Vagina (tissue), 2 donors: ENCODE measurements around the gene SH2D1B. TPM values are rescaled to one million over a fixed set of nuclear protein-coding genes. Genes with fewer than 3 reads are reported as not detected.

Source experiments
- DNase-seq, 2 donors: peaks; one replicate each; pipeline ENCODE4 v3.0.0-alpha.2; 2017; ENCODE audit errors: extremely low spot score in 2 of 2
- H3K27ac ChIP-seq: fragments of 200-600 bp; sonication (generic); one replicate; pipeline ENCODE4 v1.5.1; 2019
- H3K27me3 ChIP-seq: fragments of 200-600 bp; sonication (generic); one replicate; pipeline ENCODE4 v1.5.1; 2019
- H3K36me3 ChIP-seq, 2 donors: fragments of 200-600 bp; sonication (generic); one replicate each; pipeline ENCODE4 v1.5.1; 2017 to 2019
- H3K4me1 ChIP-seq: fragments of 200-600 bp; sonication (generic); one replicate; pipeline ENCODE4 v1.5.1; 2019
- H3K4me3 ChIP-seq, 2 donors: fragments of 200-600 bp; sonication (generic); 1 replicate in 1 of 2; 2 replicates in 1 of 2; pipeline ENCODE4 v1.5.1; 2016 to 2019
- H3K9me3 ChIP-seq: fragments of 200-600 bp; sonication (generic); one replicate; pipeline ENCODE4 v1.5.1; 2019
- POLR2A ChIP-seq, 2 donors: fragments of 450-650 bp; IDR thresholded peaks; one replicate each; pipeline ENCODE4 v1.6.1; 2017; ENCODE audit warnings: antibody characterized with exemption in 2 of 2, mild to moderate bottlenecking in 2 of 2, moderate library complexity in 2 of 2
- POLR2AphosphoS5 ChIP-seq, 2 donors: sonication (generic); formaldehyde crosslinking; IDR thresholded peaks; one replicate each; pipeline ENCODE4 v1.9.0; 2017; ENCODE audit warnings: antibody characterized with exemption in 2 of 2, mild to moderate bottlenecking in 2 of 2, low read depth in 1 of 2; ENCODE audit not compliant: insufficient read depth in 1 of 2
- intact Hi-C: fragments of 100-400 bp; cut with DNase I; formaldehyde crosslinking; loops from one replicate; pipeline ENCODE4 v1.15.1; 2023
- total RNA-seq: library from RNA; depleted of rRNA; stranded (reverse); fragments of >200 nt; gene quantifications from one replicate; pipeline ENCODE4 v1.2.3, GENCODE V29; 2016
- TF ChIP-seq, protein P1 (sequence below), 3 experiments: fragments of 450-650 bp in 2 of 3; fragments of 200-600 bp in 1 of 3; sonication (generic) in 1 of 3; IDR thresholded peaks; one replicate each; pipeline ENCODE4 v1.5.1; 2017 to 2019; ENCODE audit warnings: antibody characterized with exemption in 3 of 3, mild to moderate bottlenecking in 2 of 3, moderate library complexity in 2 of 3

SH2D1B gene
- total RNA-seq, 1 donor from 2014 or later: not detected

DNA sequence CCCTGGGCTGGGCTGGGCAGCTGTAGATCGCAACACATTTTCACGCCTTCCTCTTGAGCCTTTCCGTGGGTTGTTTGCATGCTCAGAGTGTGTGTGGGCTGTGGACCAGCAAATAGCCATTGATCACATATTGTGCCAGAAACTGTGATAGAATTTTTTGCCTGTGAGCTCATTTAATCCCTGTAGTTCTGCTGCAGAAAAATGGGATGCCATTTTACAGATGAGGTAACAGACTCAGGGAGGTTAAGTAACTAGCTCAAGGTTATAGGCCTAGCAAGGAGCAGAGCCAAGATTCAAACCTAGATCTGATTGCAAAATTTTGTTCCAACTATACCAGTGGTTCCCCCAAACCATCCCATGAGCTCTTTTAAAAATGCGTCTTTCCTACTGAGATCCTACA is 45.8 kb downstream of the SH2D1B start:
- DNase-seq: no peak
- no peaks in the 10 kb centered on the region for H3K9me3 ChIP-seq
- intact Hi-C loops: no loop called here
- H3K27me3 ChIP-seq: no peaks in the 10 kb centered on the region
- H3K4me1 ChIP-seq: no peaks in the 10 kb centered on the region
- H3K36me3 ChIP-seq: no peaks in the 10 kb centered on the region
- no peak overlapping the region for H3K27ac ChIP-seq
- H3K4me3 ChIP-seq: no peak overlapping the region
- no peak for TF ChIP-seq POLR2A (IDR thresholded peaks at IDR 0.05)
- TF ChIP-seq POLR2AphosphoS5 (IDR thresholded peaks at IDR 0.05; ENCODE audit: insufficient read depth in 1 of 2, low read depth in 1 of 2): no peak
- TF ChIP-seq, protein P1, sequence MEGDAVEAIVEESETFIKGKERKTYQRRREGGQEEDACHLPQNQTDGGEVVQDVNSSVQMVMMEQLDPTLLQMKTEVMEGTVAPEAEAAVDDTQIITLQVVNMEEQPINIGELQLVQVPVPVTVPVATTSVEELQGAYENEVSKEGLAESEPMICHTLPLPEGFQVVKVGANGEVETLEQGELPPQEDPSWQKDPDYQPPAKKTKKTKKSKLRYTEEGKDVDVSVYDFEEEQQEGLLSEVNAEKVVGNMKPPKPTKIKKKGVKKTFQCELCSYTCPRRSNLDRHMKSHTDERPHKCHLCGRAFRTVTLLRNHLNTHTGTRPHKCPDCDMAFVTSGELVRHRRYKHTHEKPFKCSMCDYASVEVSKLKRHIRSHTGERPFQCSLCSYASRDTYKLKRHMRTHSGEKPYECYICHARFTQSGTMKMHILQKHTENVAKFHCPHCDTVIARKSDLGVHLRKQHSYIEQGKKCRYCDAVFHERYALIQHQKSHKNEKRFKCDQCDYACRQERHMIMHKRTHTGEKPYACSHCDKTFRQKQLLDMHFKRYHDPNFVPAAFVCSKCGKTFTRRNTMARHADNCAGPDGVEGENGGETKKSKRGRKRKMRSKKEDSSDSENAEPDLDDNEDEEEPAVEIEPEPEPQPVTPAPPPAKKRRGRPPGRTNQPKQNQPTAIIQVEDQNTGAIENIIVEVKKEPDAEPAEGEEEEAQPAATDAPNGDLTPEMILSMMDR (IDR thresholded peaks at IDR 0.05): no peak

GRCh38 chr1:162365284-162366020 is 46.5 kb downstream of the SH2D1B start:
- no peak for DNase-seq
- H3K4me1 ChIP-seq: no peaks in the 10 kb centered on the region
- TF ChIP-seq POLR2A (IDR thresholded peaks at IDR 0.05) (no peak), POLR2AphosphoS5 (IDR thresholded peaks at IDR 0.05; ENCODE audit: insufficient read depth in 1 of 2, low read depth in 1 of 2) (no peak)
- TF ChIP-seq, protein P1 (IDR thresholded peaks at IDR 0.05): no peak
- H3K27me3 ChIP-seq: no peaks in the 10 kb centered on the region
- H3K9me3 ChIP-seq: no peaks in the 10 kb centered on the region
- intact Hi-C loops: no loop called here
- no peak overlapping the region for H3K4me3 ChIP-seq
- H3K36me3 ChIP-seq: no peaks in the 10 kb centered on the region
- H3K27ac ChIP-seq: no peak overlapping the region

GRCh38 chr1:162364498-162364897 is 47.4 kb downstream of the SH2D1B start:
- Histone ChIP-seq H3K9me3 (no peaks in the 10 kb centered on the region), H3K4me1 (no peaks in the 10 kb centered on the region), H3K27me3 (no peaks in the 10 kb centered on the region), H3K36me3 (no peaks in the 10 kb centered on the region), H3K27ac (no peak overlapping the region), H3K4me3 (no peak overlapping the region)
- no peak for DNase-seq
- TF ChIP-seq POLR2A (IDR thresholded peaks at IDR 0.05) (no peak), POLR2AphosphoS5 (IDR thresholded peaks at IDR 0.05; ENCODE audit: insufficient read depth in 1 of 2, low read depth in 1 of 2) (no peak)
- TF ChIP-seq, protein P1 (IDR thresholded peaks at IDR 0.05): no peak
- intact Hi-C loops: no loop called here

- intact Hi-C loops: no loop called here
- DNase-seq: no peak
- Histone ChIP-seq H3K9me3 (no peaks in the 10 kb centered on the region), H3K4me1 (no peaks in the 10 kb centered on the region), H3K27me3 (no peaks in the 10 kb centered on the region), H3K36me3 (no peaks in the 10 kb centered on the region), H3K4me3 (no peak overlapping the region), H3K27ac (no peak overlapping the region)
- TF ChIP-seq POLR2A (IDR thresholded peaks at IDR 0.05) (no peak), POLR2AphosphoS5 (IDR thresholded peaks at IDR 0.05; ENCODE audit: insufficient read depth in 1 of 2, low read depth in 1 of 2) (no peak)
- TF ChIP-seq, protein P1 (IDR thresholded peaks at IDR 0.05): no peak
Observed at GRCh38 chr1:162363823-162364222, 48.1 kb downstream of the SH2D1B start.

DNA sequence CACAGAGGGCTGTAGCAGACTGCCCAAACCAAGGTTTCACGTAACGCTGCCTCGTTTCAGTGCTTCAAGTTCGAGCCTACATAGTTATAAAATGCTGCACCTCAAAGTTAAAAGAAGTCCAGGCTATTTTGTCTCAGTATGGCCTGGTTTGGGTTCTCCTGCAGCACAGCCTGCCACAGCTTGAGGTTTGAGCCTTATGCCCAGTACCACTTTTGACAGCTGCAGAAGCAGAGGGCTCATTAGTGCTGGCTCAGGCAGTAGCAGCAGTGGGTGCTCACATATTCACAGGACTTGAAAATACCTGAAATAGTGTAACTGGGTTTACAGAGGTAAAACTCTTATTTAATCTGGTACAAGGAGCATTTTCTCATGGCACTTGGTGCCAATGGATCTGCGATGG is 50.6 kb downstream of the SH2D1B start:
- TF ChIP-seq, protein P1 (IDR thresholded peaks at IDR 0.05): no peak
- TF ChIP-seq POLR2A (IDR thresholded peaks at IDR 0.05) (no peak), POLR2AphosphoS5 (IDR thresholded peaks at IDR 0.05; ENCODE audit: insufficient read depth in 1 of 2, low read depth in 1 of 2) (no peak)
- no peak overlapping the region for H3K4me3 ChIP-seq
- no peaks in the 10 kb centered on the region for H3K9me3 ChIP-seq
- no peak for DNase-seq
- intact Hi-C loops: no loop called here
- no peaks in the 10 kb centered on the region for H3K4me1 ChIP-seq
- H3K36me3 ChIP-seq: no peaks in the 10 kb centered on the region
- no peak overlapping the region for H3K27ac ChIP-seq
- no peaks in the 10 kb centered on the region for H3K27me3 ChIP-seq
